ENCODE measurements around the gene ARHGEF18. TPM values are rescaled to one million over a fixed set of nuclear protein-coding genes. Genes with fewer than 3 reads are reported as not detected.

The ARHGEF18 gene
- total RNA-seq, 1 experiment from 2014 or later = 38.3 TPM

DNA sequence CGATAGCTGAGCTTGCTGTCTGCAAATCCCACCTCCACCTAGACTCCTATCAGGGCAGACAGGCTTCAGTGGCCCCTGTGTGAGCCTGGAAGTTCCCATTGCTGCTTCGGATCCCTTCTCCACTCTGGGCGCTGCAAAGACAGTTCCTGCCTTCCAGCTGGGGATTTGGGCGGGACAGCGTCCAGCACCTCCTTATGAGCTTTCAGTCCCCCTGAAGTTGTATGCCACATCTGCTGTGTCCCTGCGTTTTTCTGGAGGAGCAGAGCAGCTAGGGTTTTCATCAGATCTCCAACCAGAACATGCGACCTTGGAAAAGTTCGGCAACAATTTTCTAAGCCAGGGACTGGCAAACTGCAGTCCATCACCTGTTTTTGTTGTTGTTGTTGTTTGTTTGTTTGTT, 38.0 kb downstream of the ARHGEF18 start:
- H3K4me1 Mint-ChIP-seq = peaks cover 11 to 15% of the 10 kb centered on the region in 2 experiments
- H3K36me3 Mint-ChIP-seq (ENCODE audit: insufficient read depth in 1 of 3, low read depth in 3 of 3) = no peaks in the 10 kb centered on the region; a peak in 1 of 7 replicates
- no peak overlapping the region for H2AK5ac ChIP-seq (ENCODE audit: insufficient read length, low read length)
- H3K27me3 Mint-ChIP-seq (ENCODE audit: low read depth) = no peaks in the 10 kb centered on the region; the same call in 1 of the 2 replicates
- no peak overlapping the region for H2BK120ac ChIP-seq (ENCODE audit: low read depth, low read length, poor library complexity, severe bottlenecking)
- H4K91ac ChIP-seq (ENCODE audit: insufficient read length, low read depth, low read length) = no peak overlapping the region
- H3K9ac ChIP-seq (ENCODE audit: extremely low read depth, insufficient read length, low read length) = no peak overlapping the region
- no peak overlapping the region for H3K23ac ChIP-seq (ENCODE audit: insufficient read length, low read depth, low read length)
- H4K5ac ChIP-seq (ENCODE audit: insufficient read length, low read depth, low read length) = no peak overlapping the region
- TF ChIP-seq, protein P1, sequence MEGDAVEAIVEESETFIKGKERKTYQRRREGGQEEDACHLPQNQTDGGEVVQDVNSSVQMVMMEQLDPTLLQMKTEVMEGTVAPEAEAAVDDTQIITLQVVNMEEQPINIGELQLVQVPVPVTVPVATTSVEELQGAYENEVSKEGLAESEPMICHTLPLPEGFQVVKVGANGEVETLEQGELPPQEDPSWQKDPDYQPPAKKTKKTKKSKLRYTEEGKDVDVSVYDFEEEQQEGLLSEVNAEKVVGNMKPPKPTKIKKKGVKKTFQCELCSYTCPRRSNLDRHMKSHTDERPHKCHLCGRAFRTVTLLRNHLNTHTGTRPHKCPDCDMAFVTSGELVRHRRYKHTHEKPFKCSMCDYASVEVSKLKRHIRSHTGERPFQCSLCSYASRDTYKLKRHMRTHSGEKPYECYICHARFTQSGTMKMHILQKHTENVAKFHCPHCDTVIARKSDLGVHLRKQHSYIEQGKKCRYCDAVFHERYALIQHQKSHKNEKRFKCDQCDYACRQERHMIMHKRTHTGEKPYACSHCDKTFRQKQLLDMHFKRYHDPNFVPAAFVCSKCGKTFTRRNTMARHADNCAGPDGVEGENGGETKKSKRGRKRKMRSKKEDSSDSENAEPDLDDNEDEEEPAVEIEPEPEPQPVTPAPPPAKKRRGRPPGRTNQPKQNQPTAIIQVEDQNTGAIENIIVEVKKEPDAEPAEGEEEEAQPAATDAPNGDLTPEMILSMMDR (conservative IDR thresholded peaks at IDR 0.05) = no peak
- DNase-seq = no peak
- no peak overlapping the region for H2BK15ac ChIP-seq (ENCODE audit: low read depth, low read length)
- no peak overlapping the region for H3K4me3 Mint-ChIP-seq
- H2BK5ac ChIP-seq (ENCODE audit: insufficient read length, low read length) = no peak overlapping the region
- no peaks in the 10 kb centered on the region for H4K20me1 ChIP-seq (ENCODE audit: control insufficient read depth, insufficient read depth, insufficient read length)
- WGBS (ENCODE audit: extremely low coverage, insufficient read length, low lambda C conversion rate) = no CpG with 5 or more reads among the region's 8 CpGs
- H3K79me2 ChIP-seq (ENCODE audit: insufficient read depth, low read length) = no peaks in the 10 kb centered on the region
- H3K27ac Mint-ChIP-seq = no peak overlapping the region
- H3K9me3 Mint-ChIP-seq = no peaks in the 10 kb centered on the region; a peak in 1 of 5 replicates
- no peaks in the 10 kb centered on the region; the same call in 1 of the 2 replicates for H3K4me1 ChIP-seq (ENCODE audit: insufficient read depth, low read length)
- no peak overlapping the region for H3K27ac ChIP-seq (ENCODE audit: insufficient read length, low read depth, low read length)
- H3K27me3 ChIP-seq (ENCODE audit: insufficient read depth, low read length) = no peaks in the 10 kb centered on the region
- H3K14ac ChIP-seq (ENCODE audit: insufficient read depth, low read length) = no peak overlapping the region
- H3T11ph ChIP-seq (ENCODE audit: low read length) = no peak overlapping the region
- no peaks in the 10 kb centered on the region for H3K79me1 ChIP-seq (ENCODE audit: insufficient read depth, low read depth, low read length, poor library complexity, severe bottlenecking)
- no peak overlapping the region for H2AFZ ChIP-seq (ENCODE audit: low read length)
- no peak overlapping the region for H3K4ac ChIP-seq (ENCODE audit: low read depth, low read length)
- no peak overlapping the region for H3K18ac ChIP-seq (ENCODE audit: insufficient read length, low read depth, low read length)
- no peak overlapping the region for H3K4me2 ChIP-seq (ENCODE audit: insufficient read depth, insufficient read length, low read length)
- H2BK20ac ChIP-seq (ENCODE audit: low read depth, low read length, poor library complexity, severe bottlenecking) = no peak overlapping the region
- no peak overlapping the region for H3K56ac ChIP-seq (ENCODE audit: insufficient read length, low read depth, low read length)
- H4K8ac ChIP-seq (replicated peaks; ENCODE audit: insufficient read length, low read depth, low read length) = no peak overlapping the region
- no peak overlapping the region for H2BK12ac ChIP-seq (ENCODE audit: insufficient read length, low read depth, low read length)
- H3K9me3 ChIP-seq (ENCODE audit: control insufficient read depth, low read depth, low read length) = no peaks in the 10 kb centered on the region
- H3K23me2 ChIP-seq (ENCODE audit: insufficient read length, low read depth, low read length, poor library complexity, severe bottlenecking) = no peaks in the 10 kb centered on the region

Measured in H9 (cell line).